ENCODE data around the gene TMEM204.

The TMEM204 gene

GRCh38 chr16:1536601-1537000 is 3.1 kb downstream of the TMEM204 start:
- H3K27ac ChIP-seq = no peak overlapping the region
- TF ChIP-seq ZFX (IDR thresholded peaks at IDR 0.05; ENCODE audit: borderline replicate concordance) (no peak), CTCF (IDR thresholded peaks at IDR 0.05) (no peak)

GRCh38 chr16:1537138-1537577 is 3.7 kb downstream of the TMEM204 start:
- no peak overlapping the region for H3K27ac ChIP-seq
- TF ChIP-seq CTCF (IDR thresholded peaks at IDR 0.05) (no peak), ZFX (IDR thresholded peaks at IDR 0.05; ENCODE audit: borderline replicate concordance) (no peak)

- TF ChIP-seq CTCF (IDR thresholded peaks at IDR 0.05) (no peak), ZFX (IDR thresholded peaks at IDR 0.05; ENCODE audit: borderline replicate concordance) (no peak)
- no peak overlapping the region for H3K27ac ChIP-seq
These were observed 4.4 kb downstream of the TMEM204 start for GRCh38 chr16:1537763-1538289.

GRCh38 chr16:1538804-1539520 is 5.5 kb downstream of the TMEM204 start:
- no peak for TF ChIP-seq ZFX (IDR thresholded peaks at IDR 0.05; ENCODE audit: borderline replicate concordance)
- no peak for TF ChIP-seq CTCF (IDR thresholded peaks at IDR 0.05)
- no peak overlapping the region for H3K27ac ChIP-seq

GRCh38 chr16:1539720-1540555 is 6.5 kb downstream of the TMEM204 start:
- no peak overlapping the region for H3K27ac ChIP-seq
- TF ChIP-seq ZFX (IDR thresholded peaks at IDR 0.05; ENCODE audit: borderline replicate concordance) = no peak
- no peak for TF ChIP-seq CTCF (IDR thresholded peaks at IDR 0.05)

GRCh38 chr16:1540556-1540855 is 7.0 kb downstream of the TMEM204 start:
- TF ChIP-seq ZFX (IDR thresholded peaks at IDR 0.05; ENCODE audit: borderline replicate concordance) = no peak
- no peak for TF ChIP-seq CTCF (IDR thresholded peaks at IDR 0.05)
- H3K27ac ChIP-seq = no peak overlapping the region

Data from 22Rv1 (cell line).